Measurements from ENCODE around the gene UBALD1. TPM values are rescaled to one million over a fixed set of nuclear protein-coding genes. Genes with fewer than 3 reads are reported as not detected.
A peak's percentile ranks its signal among the peaks of the same experiment; 100 is the strongest.

The UBALD1 gene
- total RNA-seq, 1 experiment from 2014 or later, result 58.4 TPM

DNA sequence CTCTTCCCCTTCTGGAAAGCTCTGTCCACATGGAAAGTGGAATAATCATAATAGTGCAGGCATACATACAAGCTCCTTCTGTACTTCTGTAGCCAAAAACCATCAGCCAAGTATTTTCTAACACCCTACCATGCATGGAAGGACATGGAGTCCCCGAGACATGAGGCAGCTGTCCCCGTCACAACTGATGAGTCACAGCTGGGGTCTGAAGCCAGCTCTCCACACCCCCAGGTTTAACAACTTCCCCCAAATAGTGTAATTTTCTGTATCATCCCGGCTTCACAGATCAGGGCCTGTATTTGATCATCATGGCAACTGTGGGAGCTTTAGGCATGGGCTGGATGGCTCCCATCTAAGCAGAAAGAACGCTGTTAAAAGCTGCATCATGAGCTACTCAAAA lies 42.0 kb downstream of the UBALD1 start:
- Histone ChIP-seq H3K4me3 (no peak overlapping the region), H3K9me3 (ENCODE audit: insufficient read depth, low read depth) (no peaks in the 10 kb centered on the region), H3K36me3 (ENCODE audit: low read depth) (no peaks in the 10 kb centered on the region), H3K27ac (no peak overlapping the region), H3F3A (ENCODE audit: insufficient read depth, low read depth) (no peaks in the 10 kb centered on the region), H2AFZ (no peak overlapping the region), H3K4me1 (replicated peaks; ENCODE audit: insufficient read depth) (no peaks in the 10 kb centered on the region), H3K79me2 (ENCODE audit: low read depth) (no peaks in the 10 kb centered on the region), H4K20me1 (ENCODE audit: insufficient read depth) (no peaks in the 10 kb centered on the region), H3K4me2 (no peak overlapping the region), H3K9me2 (ENCODE audit: insufficient read depth) (no peaks in the 10 kb centered on the region), H3K27me3 (ENCODE audit: insufficient read depth, low read depth) (no peaks in the 10 kb centered on the region)
- no TSS peak for BruUV-seq (replicated peaks)
- no peak for TF ChIP-seq EZH2 (IDR thresholded peaks at IDR 0.05; ENCODE audit: low read depth)
- TF ChIP-seq, protein P1, sequence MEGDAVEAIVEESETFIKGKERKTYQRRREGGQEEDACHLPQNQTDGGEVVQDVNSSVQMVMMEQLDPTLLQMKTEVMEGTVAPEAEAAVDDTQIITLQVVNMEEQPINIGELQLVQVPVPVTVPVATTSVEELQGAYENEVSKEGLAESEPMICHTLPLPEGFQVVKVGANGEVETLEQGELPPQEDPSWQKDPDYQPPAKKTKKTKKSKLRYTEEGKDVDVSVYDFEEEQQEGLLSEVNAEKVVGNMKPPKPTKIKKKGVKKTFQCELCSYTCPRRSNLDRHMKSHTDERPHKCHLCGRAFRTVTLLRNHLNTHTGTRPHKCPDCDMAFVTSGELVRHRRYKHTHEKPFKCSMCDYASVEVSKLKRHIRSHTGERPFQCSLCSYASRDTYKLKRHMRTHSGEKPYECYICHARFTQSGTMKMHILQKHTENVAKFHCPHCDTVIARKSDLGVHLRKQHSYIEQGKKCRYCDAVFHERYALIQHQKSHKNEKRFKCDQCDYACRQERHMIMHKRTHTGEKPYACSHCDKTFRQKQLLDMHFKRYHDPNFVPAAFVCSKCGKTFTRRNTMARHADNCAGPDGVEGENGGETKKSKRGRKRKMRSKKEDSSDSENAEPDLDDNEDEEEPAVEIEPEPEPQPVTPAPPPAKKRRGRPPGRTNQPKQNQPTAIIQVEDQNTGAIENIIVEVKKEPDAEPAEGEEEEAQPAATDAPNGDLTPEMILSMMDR (conservative IDR thresholded peaks at IDR 0.05), result no peak
- intact Hi-C loops (cut with micrococcal nuclease; ENCODE audit: unreplicated experiment), result no loop called here
- DNase-seq, result no peak
- ChIA-PET POLR2A (ENCODE audit: unreplicated experiment) (no interaction called here), CTCF (no interaction called here)

DNA sequence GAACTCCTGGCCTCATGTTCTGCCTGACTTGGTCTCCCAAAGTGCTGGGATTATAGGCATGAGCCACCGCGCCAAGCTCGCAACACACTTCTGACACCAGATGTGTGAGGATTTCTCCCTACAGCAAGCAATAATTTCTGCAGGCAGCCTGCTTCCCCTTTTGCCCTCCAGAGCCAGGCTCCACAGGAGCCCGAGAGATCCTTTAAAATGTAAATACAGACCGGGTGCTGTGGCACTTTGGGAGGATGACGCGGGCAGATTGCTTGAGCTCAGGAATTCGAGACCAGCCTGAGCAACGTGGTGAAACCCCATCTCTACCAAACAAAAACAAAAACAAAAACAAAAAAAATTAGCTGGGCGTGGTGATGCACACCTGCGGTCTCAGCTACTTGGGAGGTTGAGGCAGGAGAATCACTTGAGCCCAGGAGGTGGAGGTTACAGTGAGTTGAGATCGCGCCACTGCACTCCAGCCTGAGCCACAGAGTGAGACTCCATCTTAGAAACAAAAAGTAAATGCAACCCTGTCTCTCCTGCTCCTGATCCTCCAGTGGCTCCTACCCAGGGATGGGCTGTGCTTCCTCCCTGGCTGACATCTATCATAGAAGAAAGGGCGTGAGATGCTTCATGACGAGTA lies 43.9 kb downstream of the UBALD1 start:
- intact Hi-C loops (cut with micrococcal nuclease; ENCODE audit: unreplicated experiment), result no loop called here

DNA sequence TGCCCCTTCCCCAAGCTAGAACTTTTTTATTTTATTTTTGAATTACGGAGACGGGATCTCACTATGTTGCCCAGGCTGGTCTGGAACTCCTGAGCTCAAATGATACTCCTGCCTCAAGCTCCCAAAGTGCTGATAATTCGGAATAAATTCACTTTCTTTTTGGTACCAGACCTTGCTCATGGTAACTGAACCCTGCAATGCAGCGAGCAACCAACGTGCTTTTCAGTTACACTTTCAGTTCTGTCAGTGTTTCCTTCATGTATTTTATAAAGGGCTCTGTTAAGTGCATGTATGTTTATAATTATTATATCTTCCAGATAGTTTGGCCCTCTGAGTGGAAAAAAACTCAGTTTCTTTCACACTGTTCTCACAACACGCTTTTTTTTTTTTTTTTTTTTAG lies 44.6 kb downstream of the UBALD1 start:
- intact Hi-C loops (cut with micrococcal nuclease; ENCODE audit: unreplicated experiment), result no loop called here
- Histone ChIP-seq H3K9me3 (ENCODE audit: insufficient read depth, low read depth) (no peaks in the 10 kb centered on the region), H3K79me2 (ENCODE audit: low read depth) (no peaks in the 10 kb centered on the region), H3K4me1 (replicated peaks; ENCODE audit: insufficient read depth) (no peaks in the 10 kb centered on the region), H3K27ac (no peak overlapping the region), H3F3A (ENCODE audit: insufficient read depth, low read depth) (no peaks in the 10 kb centered on the region), H2AFZ (no peak overlapping the region), H3K4me3 (no peak overlapping the region), H3K27me3 (ENCODE audit: insufficient read depth, low read depth) (no peaks in the 10 kb centered on the region), H3K9me2 (ENCODE audit: insufficient read depth) (no peaks in the 10 kb centered on the region), H4K20me1 (ENCODE audit: insufficient read depth) (no peaks in the 10 kb centered on the region), H3K36me3 (ENCODE audit: low read depth) (no peaks in the 10 kb centered on the region), H3K4me2 (no peak overlapping the region)
- CTCF ChIA-PET, result no interaction called here
- POLR2A ChIA-PET (ENCODE audit: unreplicated experiment), result no interaction called here
- DNase-seq, result no peak
- no TSS peak for BruUV-seq (replicated peaks)
- TF ChIP-seq, protein P1 (conservative IDR thresholded peaks at IDR 0.05), result no peak
- no peak for TF ChIP-seq EZH2 (IDR thresholded peaks at IDR 0.05; ENCODE audit: low read depth)

More for the DNA sequence above, 43.9 kb downstream of the UBALD1 start:
- Histone ChIP-seq H3K9me3 (ENCODE audit: insufficient read depth, low read depth) (no peaks in the 10 kb centered on the region), H3K9me2 (ENCODE audit: insufficient read depth) (no peaks in the 10 kb centered on the region), H3K79me2 (ENCODE audit: low read depth) (no peaks in the 10 kb centered on the region), H3K27me3 (ENCODE audit: insufficient read depth, low read depth) (no peaks in the 10 kb centered on the region), H3K4me3 (no peak overlapping the region), H3F3A (ENCODE audit: insufficient read depth, low read depth) (no peaks in the 10 kb centered on the region), H3K4me1 (replicated peaks; ENCODE audit: insufficient read depth) (no peaks in the 10 kb centered on the region), H3K4me2 (no peak overlapping the region), H4K20me1 (ENCODE audit: insufficient read depth) (no peaks in the 10 kb centered on the region), H3K27ac (no peak overlapping the region), H3K36me3 (ENCODE audit: low read depth) (no peaks in the 10 kb centered on the region), H2AFZ (0 out of 2 replicates have a peak overlapping the region, but pooled peaks have one; percentile 17)
- CTCF ChIA-PET, result no interaction called here
- no peak for DNase-seq
- BruUV-seq (replicated peaks), result no TSS peak
- TF ChIP-seq EZH2 (IDR thresholded peaks at IDR 0.05; ENCODE audit: low read depth), result no peak
- TF ChIP-seq, protein P1 (conservative IDR thresholded peaks at IDR 0.05), result no peak
- POLR2A ChIA-PET (ENCODE audit: unreplicated experiment), result interaction anchor here (0.6 kb wide), 1 partner anchor 1549 kb away, joined by 3 read pairs; no protein-coding TSS in a partner anchor

Data from PC-9 (cell line).